Rectal smooth muscle tissue (tissue), 1 donor: ENCODE results near the gene DYNLT1.
"Not testable (repeated sequence)": the region's sequence is repeated elsewhere in the genome, so short reads cannot be mapped to it uniquely, and the experiment has no call there.

ENCODE experiments used
- H3K27ac ChIP-seq: one replicate; pipeline ENCODE4 v1.7.0; 2013; ENCODE audit warnings: low read depth, low read length, inconsistent platforms
- H3K27me3 ChIP-seq: one replicate; pipeline ENCODE4 v1.7.0; 2013; ENCODE audit warnings: low read length; ENCODE audit not compliant: control insufficient read depth, insufficient read depth
- H3K36me3 ChIP-seq: one replicate; pipeline ENCODE4 v1.7.0; 2013; ENCODE audit warnings: low read length; ENCODE audit not compliant: control insufficient read depth, insufficient read depth
- H3K4me1 ChIP-seq: one replicate; pipeline ENCODE4 v1.7.0; 2013; ENCODE audit warnings: low read length; ENCODE audit not compliant: control insufficient read depth, insufficient read depth
- H3K4me3 ChIP-seq: one replicate; pipeline ENCODE4 v1.7.0; 2013; ENCODE audit warnings: low read length
- H3K9ac ChIP-seq: one replicate; pipeline ENCODE4 v1.7.0; 2013; ENCODE audit warnings: low read length

Gene DYNLT1

DNA sequence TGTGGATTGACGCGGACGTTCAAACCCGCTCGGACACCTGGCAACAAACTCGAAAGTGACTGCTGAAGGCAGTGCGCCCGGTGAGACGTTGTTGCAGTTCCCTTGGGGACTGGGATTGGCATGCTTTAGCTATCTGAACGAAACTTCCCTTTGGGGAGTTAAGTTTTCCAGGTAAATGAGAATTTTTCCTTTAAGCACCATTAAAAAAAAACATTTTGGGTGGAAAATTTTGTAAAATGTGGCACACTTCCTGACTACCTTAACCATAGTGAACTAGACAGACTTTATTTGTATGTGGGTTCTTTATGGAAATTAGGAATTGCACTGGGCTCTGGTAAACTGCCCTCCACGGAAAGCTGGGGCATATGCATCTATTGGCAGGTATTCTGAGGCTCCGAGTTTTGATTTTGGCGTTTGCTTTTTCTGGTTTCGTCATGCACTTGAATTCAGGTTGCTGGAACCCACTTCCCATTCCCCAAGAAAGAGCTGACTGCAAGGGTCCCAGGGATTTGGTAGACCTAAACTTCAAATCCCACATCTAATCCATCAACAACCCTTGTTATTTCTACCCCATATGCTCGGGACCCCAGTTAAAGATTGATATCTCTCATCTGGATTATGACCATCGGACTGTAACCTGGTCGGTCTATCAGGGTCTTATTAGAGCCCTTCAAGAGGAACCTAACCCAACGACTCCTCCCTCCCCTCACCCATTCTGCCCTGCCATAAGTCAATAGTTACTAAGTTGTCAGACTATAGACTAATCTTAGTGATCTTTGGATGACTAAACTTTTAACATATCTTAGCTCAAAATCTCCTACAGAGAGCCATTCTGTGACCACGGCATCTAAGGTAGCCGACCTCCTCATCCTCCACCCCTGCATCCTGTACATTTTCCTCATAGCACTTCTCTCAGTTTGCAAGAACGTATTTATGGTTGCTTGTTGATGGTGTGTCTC is 800 bp upstream of the DYNLT1 start:
- Histone ChIP-seq H3K4me1 (peaks cover 4% of the 10 kb centered on the region), H3K36me3 (no peaks in the 10 kb centered on the region), H3K4me3 (peak overlapping the region; percentile 97), H3K27ac (peak overlapping the region; percentile 97), H3K9ac (peak overlapping the region; percentile 7), H3K27me3 (no peaks in the 10 kb centered on the region)

DNA sequence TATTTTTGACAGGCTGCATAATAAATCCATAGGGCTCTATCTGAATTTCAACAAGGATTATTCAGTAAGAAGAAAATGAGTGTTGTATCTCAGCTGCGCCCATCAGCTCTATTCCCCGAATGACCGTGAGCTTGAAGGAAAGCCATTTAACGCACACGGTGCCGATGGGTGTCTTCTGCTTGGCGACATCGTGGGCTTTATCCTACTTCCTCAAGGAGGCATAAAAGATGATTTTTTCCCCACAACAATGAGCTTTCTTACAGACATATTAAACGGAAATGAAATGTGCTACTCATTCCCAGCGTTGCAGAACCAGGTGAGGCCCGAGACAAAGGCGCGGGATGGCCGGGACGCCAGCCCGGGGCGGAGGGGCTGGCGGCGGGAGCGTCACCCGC is 710 bp downstream of the DYNLT1 start:
- Histone ChIP-seq H3K27me3 (no peaks in the 10 kb centered on the region), H3K36me3 (no peaks in the 10 kb centered on the region), H3K27ac (peak overlapping the region; percentile 97), H3K9ac (peak overlapping the region; percentile 97), H3K4me1 (peaks cover 4% of the 10 kb centered on the region), H3K4me3 (peak overlapping the region; percentile 97)

- H3K27ac ChIP-seq = peak overlapping the region; percentile 14
Measured at GRCh38 chr6:158642097-158642601, 2.4 kb downstream of the DYNLT1 start.

GRCh38 chr6:158640519-158640918 is 4.0 kb downstream of the DYNLT1 start:
- H3K4me3 ChIP-seq = no peak overlapping the region
- H3K4me1 ChIP-seq = peaks cover 4% of the 10 kb centered on the region
- no peaks in the 10 kb centered on the region for H3K27me3 ChIP-seq
- peaks cover 10% of the 10 kb centered on the region for H3K36me3 ChIP-seq
- H3K27ac ChIP-seq = no peak overlapping the region
- H3K9ac ChIP-seq = no peak overlapping the region

More at GRCh38 chr6:158642097-158642601, 2.4 kb downstream of the DYNLT1 start:
- Histone ChIP-seq H3K4me3 (no peak overlapping the region), H3K4me1 (peaks cover 4% of the 10 kb centered on the region), H3K27me3 (no peaks in the 10 kb centered on the region), H3K9ac (no peak overlapping the region), H3K36me3 (peaks cover under 1% of the 10 kb centered on the region)

DNA sequence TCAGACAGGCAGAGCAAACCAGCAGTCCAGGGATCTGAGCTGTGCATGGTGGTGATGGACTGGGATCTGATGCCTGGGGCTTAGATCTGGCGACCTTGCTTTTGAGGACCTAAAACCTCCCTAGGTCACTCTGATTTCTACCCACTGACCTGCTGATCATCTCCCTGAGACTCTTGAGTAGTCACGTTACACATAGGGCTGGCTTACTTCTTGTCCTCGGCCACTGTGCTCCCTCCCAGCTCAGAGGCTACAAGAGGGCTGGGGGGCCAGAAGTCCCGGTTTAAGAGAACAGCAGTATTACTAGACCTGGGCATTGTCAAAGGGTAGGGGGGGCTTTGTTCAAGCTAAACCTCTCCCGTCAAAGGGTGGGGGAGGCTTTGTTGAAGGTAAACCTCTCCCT is 5.5 kb downstream of the DYNLT1 start:
- H3K27ac ChIP-seq = no peak overlapping the region

GRCh38 chr6:158638324-158638854 is 6.2 kb downstream of the DYNLT1 start:
- Histone ChIP-seq H3K27ac (no peak overlapping the region), H3K4me3 (no peak overlapping the region), H3K27me3 (no peaks in the 10 kb centered on the region), H3K9ac (no peak overlapping the region), H3K4me1 (peaks cover 4% of the 10 kb centered on the region), H3K36me3 (peaks cover 13% of the 10 kb centered on the region)

More for the DNA sequence above, 5.5 kb downstream of the DYNLT1 start:
- no peak overlapping the region for H3K4me3 ChIP-seq
- H3K9ac ChIP-seq = no peak overlapping the region
- H3K27me3 ChIP-seq = no peaks in the 10 kb centered on the region
- H3K4me1 ChIP-seq = peaks cover 4% of the 10 kb centered on the region
- peaks cover 13% of the 10 kb centered on the region for H3K36me3 ChIP-seq

DNA sequence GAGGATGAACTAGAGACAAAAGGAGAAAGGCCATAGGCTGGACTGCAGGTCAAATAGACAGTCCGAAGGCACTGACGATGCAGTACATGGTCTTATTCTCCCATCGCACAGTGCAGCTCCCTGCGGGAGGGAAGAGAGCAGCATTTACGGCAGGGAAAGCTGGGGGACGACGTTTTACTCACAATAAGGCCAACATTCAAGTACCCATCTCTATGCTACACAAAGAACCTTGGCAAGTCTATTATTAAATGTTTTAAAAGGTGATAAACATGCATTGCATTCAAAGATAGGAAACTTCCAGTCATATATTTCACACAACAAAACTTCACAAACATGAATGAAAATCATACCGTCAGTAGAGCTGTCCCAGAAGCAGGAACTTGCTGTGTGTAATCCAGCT is 7.8 kb downstream of the DYNLT1 start:
- H3K9ac ChIP-seq = no peak overlapping the region
- H3K4me1 ChIP-seq = no peaks in the 10 kb centered on the region
- H3K36me3 ChIP-seq = peaks cover 13% of the 10 kb centered on the region
- H3K27ac ChIP-seq = no peak overlapping the region
- no peak overlapping the region for H3K4me3 ChIP-seq
- H3K27me3 ChIP-seq = no peaks in the 10 kb centered on the region

DNA sequence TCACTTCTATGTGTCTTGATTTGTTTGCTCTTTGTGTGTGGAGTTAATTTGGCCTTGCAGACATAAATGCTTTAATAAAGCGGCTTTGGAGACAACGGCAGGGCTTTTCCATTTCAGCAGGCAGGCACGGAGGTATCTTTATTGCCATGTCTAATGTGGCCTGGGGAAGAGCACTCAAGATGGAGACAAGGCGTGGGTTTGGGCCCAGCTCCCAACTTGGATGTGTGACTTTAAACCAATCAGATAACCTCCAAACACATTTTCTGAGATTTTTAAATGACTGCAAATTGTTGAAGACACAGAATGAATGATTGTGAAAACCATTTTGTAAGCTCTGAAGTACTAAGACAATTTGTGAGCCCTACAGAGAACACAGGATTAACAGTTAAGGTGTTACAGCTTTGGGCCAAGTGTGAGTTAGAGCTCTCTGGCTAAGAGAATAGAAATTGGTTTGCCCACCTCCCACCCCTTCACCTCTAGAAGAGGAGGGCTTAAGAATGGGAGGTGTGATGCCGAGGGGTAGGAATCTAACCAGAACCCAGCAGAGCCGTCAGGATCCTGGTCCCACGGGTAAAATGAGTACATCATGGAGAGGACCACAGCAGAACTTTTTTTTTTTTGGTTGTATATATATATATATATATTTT is 9.0 kb downstream of the DYNLT1 start:
- Histone ChIP-seq H3K4me3 (no peak overlapping the region), H3K36me3 (peaks cover 13% of the 10 kb centered on the region), H3K27ac (no peak overlapping the region), H3K4me1 (no peaks in the 10 kb centered on the region), H3K27me3 (no peaks in the 10 kb centered on the region), H3K9ac (no peak overlapping the region)

DNA sequence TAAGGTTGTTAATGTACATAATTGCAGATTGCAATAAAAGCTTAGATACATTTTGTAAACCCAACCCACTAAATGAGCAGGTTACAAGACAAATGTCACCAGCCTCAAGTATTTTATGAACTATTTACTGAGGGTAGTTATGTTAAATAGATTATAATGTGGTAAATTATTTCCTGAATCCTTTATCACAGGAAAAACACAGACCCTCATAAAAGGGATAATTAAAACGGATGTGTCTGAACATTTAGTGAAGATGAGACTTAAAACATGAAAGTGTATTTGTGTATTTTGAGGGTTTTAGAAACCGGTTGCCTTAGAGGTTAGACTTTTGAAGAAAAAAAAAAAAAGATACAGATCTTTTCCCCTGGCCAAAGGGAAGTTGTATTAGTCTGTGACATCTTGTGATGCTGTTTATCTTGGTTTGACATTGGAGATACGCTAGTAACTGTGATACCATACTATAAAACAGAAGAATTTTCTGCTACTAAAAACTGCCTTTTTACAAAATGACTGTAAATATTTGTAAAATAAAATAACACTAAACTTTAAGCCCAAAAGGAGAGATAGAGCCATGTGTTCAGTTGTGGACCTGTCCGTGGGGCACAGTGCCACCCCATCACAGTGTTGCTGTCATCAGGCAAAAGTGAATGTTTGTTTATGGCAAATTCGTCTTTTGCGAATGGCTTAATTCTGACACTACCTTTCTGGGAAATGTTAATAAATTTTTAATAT is 9.7 kb downstream of the DYNLT1 start:
- no peak overlapping the region for H3K27ac ChIP-seq
- peaks cover 13% of the 10 kb centered on the region for H3K36me3 ChIP-seq
- H3K4me1 ChIP-seq = no peaks in the 10 kb centered on the region
- no peak overlapping the region for H3K4me3 ChIP-seq
- H3K27me3 ChIP-seq = no peaks in the 10 kb centered on the region
- no peak overlapping the region for H3K9ac ChIP-seq

DNA sequence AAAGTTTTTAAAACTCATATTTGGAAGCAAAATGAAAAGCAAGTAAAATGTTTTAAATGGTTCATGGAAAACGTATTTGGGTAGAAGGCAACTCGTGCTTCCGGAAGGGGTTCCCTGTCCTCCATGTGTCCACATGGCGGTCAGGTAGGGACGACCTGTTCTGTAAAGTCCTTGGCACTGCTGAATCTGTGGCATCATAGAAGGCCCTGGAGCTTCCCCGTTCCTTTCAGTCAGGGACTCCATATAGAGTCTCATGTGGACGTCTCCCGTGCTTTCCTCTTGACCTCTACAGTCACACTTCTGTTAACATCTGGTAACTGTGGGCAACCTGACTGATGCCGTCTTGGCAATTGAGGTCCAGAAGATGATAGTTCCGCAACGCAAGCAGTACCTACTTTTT is 11.4 kb downstream of the DYNLT1 start:
- Histone ChIP-seq H3K27ac (no peak overlapping the region), H3K4me1 (no peaks in the 10 kb centered on the region), H3K27me3 (no peaks in the 10 kb centered on the region), H3K4me3 (no peak overlapping the region), H3K36me3 (peaks cover 13% of the 10 kb centered on the region), H3K9ac (no peak overlapping the region)

GRCh38 chr6:158632538-158633119 is 11.9 kb downstream of the DYNLT1 start:
- H3K4me3 ChIP-seq, H3K27ac ChIP-seq: not testable (repeated sequence)
- peaks cover 16% of the 10 kb centered on the region for H3K36me3 ChIP-seq

More at GRCh38 chr6:158632538-158633119, 11.9 kb downstream of the DYNLT1 start:
- H3K4me1 ChIP-seq, H3K27me3 ChIP-seq, H3K9ac ChIP-seq: not testable (repeated sequence)
